Measurements from ENCODE around the gene PKP3. TPM values are rescaled to one million over a fixed set of nuclear protein-coding genes. Genes with fewer than 3 reads are reported as not detected.
"Not testable (repeated sequence)": the region's sequence is repeated elsewhere in the genome, so short reads cannot be mapped to it uniquely, and the experiment has no call there.

The PKP3 gene
- total and polyA plus RNA-seq, 3 experiments from 2014 or later, result 1.1 TPM; not detected in 2

DNA sequence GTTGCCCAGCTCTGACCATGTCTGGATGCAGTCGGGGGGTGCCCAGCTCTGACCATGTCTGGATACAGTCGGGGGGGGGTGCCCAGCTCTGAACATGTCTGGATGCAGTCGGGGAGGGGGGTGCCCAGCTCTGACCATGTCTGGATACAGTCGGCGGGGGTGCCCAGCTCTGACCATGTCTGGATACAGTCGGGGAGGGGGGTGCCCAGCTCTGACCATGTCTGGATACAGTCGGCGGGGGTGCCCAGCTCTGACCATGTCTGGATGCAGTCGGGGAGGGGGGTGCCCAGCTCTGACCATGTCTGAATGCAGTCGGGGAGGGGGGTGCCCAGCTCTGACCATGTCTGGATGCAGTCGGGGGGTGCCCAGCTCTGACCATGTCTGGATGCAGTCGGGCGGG lies 16.7 kb downstream of the PKP3 start:
- H3K9me3 ChIP-seq (ENCODE audit: low read length); H3K9me3 Mint-ChIP-seq; H3K27ac ChIP-seq (ENCODE audit: low read depth, low read length); H3K27me3 Mint-ChIP-seq; H3K27me3 ChIP-seq (ENCODE audit: insufficient read depth, low read length, poor library complexity, severe bottlenecking); POLR2A ChIA-PET; H3K4me3 Mint-ChIP-seq; H3K4me3 ChIP-seq (ENCODE audit: low read length); H3K36me3 ChIP-seq (ENCODE audit: insufficient read depth, low read length): not testable (repeated sequence)
- DNase-seq, result peak in 1 of 5 donors; percentile 23
- peaks cover 15 to 51% (median 17%) of the 10 kb centered on the region in 3 donors for H3K4me1 Mint-ChIP-seq
- CTCF ChIA-PET, result interaction anchor here (10.3 kb wide), 1 partner anchor 36 kb away, joined by 158 read pairs; the partner anchor contains the start of genes ANO9 and PTDSS2
- H3K4me1 ChIP-seq (ENCODE audit: insufficient read depth, low read length), result peaks cover 36% of the 10 kb centered on the region
- H3K27ac Mint-ChIP-seq, result peak overlapping the region in 2 of 8 donors; percentile 47 to 88
- H3K36me3 Mint-ChIP-seq, result peaks cover 0 to 24% (median 0%) of the 10 kb centered on the region in 3 donors

GRCh38 chr11:411520-411919 lies 17.5 kb downstream of the PKP3 start:
- peaks cover 32% of the 10 kb centered on the region for H3K4me1 ChIP-seq (ENCODE audit: insufficient read depth, low read length)
- not testable (repeated sequence) for H3K9me3 ChIP-seq (ENCODE audit: low read length)
- CTCF ChIA-PET, result interaction anchor here (10.3 kb wide), 1 partner anchor 35 kb away, joined by 158 read pairs; the partner anchor contains the start of genes ANO9 and PTDSS2

GRCh38 chr11:412641-413119 lies 18.7 kb downstream of the PKP3 start:
- ChIA-PET POLR2A (interaction anchor here (0.6 to 5.4 kb wide), 3 partner anchors 9 to 94 kb away, joined by 3 to 71 read pairs (median 3); partner anchors contain the start of genes PTDSS2 and RNH1), CTCF (interaction anchor here (10.3 kb wide), 1 partner anchor 34 kb away, joined by 158 read pairs; the partner anchor contains the start of genes ANO9 and PTDSS2)
- Histone ChIP-seq H3K9me3 (ENCODE audit: low read length) (no peaks in the 10 kb centered on the region), H3K27ac (ENCODE audit: low read depth, low read length) (peak overlapping the region; percentile 31), H3K36me3 (ENCODE audit: insufficient read depth, low read length) (no peaks in the 10 kb centered on the region), H3K4me3 (ENCODE audit: low read length) (peak overlapping the region; percentile 91), H3K4me1 (ENCODE audit: insufficient read depth, low read length) (peaks cover 25% of the 10 kb centered on the region), H3K27me3 (ENCODE audit: insufficient read depth, low read length, poor library complexity, severe bottlenecking) (no peaks in the 10 kb centered on the region)
- Mint-ChIP-seq H3K4me1 (peaks cover 16 to 52% (median 19%) of the 10 kb centered on the region in 3 donors), H3K27me3 (no peaks in the 10 kb centered on the region), H3K36me3 (peaks cover 0 to 25% (median 0%) of the 10 kb centered on the region in 3 donors), H3K27ac (peak overlapping the region in 4 of 8 donors; percentile 29 to 89 (median 86)), H3K9me3 (no peaks in the 10 kb centered on the region), H3K4me3 (peak overlapping the region; percentile 80 to 98 (median 87))
- DNase-seq, result peak in 1 of 5 donors; percentile 38

More at GRCh38 chr11:411520-411919, 17.5 kb downstream of the PKP3 start:
- H3K36me3 Mint-ChIP-seq, result peaks cover 0 to 25% (median 0%) of the 10 kb centered on the region in 3 donors
- DNase-seq, result peak in 1 of 5 donors; percentile 37
- not testable (repeated sequence) for H3K4me3 ChIP-seq (ENCODE audit: low read length); H3K27ac Mint-ChIP-seq; H3K27me3 ChIP-seq (ENCODE audit: insufficient read depth, low read length, poor library complexity, severe bottlenecking); H3K27ac ChIP-seq (ENCODE audit: low read depth, low read length); H3K9me3 Mint-ChIP-seq; H3K36me3 ChIP-seq (ENCODE audit: insufficient read depth, low read length); H3K27me3 Mint-ChIP-seq; H3K4me3 Mint-ChIP-seq
- H3K4me1 Mint-ChIP-seq, result peaks cover 19 to 57% (median 21%) of the 10 kb centered on the region in 3 donors
- POLR2A ChIA-PET, result interaction anchor here (0.6 kb wide), 1 partner anchor 100 kb away, joined by 3 read pairs; no protein-coding TSS in a partner anchor

DNA sequence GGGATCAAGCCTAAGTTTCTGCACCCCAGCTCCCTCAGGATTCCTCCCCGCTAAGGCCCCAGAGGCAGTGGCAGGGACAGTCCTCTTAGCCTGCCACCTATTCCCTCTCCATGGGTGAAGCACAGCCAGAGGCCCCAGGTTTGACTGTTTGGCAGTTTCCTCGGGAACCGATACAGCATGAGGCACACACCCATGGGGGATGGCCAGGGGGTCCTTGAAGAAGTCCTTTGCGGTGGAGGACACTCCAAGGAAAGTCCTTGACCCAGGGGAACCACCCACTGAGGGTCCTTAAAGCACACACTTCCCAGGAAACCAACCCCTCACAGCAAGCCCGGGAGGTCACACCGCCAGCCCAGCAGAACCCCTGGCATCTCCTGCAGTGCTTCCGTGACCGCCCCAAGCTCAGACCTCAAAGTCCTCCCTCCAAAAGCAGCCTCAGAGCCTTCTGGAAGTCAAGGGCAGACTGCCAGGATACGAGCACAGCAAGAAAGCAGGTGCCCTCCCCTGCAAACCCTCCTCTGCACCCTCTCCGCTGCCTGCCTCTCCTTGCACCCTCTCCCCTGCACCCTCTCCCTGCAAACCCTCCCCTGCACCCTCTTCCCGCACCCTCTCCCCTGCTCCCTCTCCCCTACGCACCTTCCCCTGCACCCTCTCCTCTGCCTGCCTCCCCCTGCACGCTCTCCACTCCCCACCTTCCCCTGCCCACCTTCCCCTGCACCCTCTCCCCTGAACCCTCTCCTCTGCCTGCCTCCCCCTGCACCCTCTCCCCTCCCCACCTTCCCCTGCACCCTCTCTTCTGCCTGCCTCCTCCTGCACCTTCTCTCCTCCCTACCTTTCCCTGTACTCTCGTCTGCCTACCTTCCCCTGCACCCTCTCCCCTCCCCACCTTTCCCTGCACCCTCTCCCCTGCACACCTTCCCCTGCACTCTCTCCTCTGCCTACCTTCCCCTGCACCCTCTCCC lies 19.4 kb downstream of the PKP3 start:
- H3K36me3 Mint-ChIP-seq, result peaks cover 0 to 24% (median 0%) of the 10 kb centered on the region in 3 donors
- CTCF ChIA-PET, result interaction anchor here (3.7 to 10.3 kb wide), 2 partner anchors 33 to 36 kb away, joined by 51 to 158 read pairs; partner anchors contain the start of genes ANO9 and PTDSS2
- no peaks in the 10 kb centered on the region for H3K9me3 ChIP-seq (ENCODE audit: low read length)

GRCh38 chr11:414318-414857 lies 20.4 kb downstream of the PKP3 start:
- POLR2A ChIA-PET, result interaction anchor here (0.5 to 5.4 kb wide), 9 partner anchors 8 to 207 kb away, joined by 3 to 71 read pairs (median 4); partner anchors contain the start of genes ANO9, BET1L, PTDSS2 and RIC8A
- H3K4me3 ChIP-seq (ENCODE audit: low read length), result peak overlapping the region; percentile 91
- H3K36me3 Mint-ChIP-seq, result peaks cover 0 to 16% (median 0%) of the 10 kb centered on the region in 3 donors
- H3K4me1 Mint-ChIP-seq, result peaks cover 14 to 42% (median 19%) of the 10 kb centered on the region in 3 donors
- peak overlapping the region; percentile 44 to 97 (median 95) for H3K27ac Mint-ChIP-seq
- no peaks in the 10 kb centered on the region for H3K27me3 ChIP-seq (ENCODE audit: insufficient read depth, low read length, poor library complexity, severe bottlenecking)
- no peaks in the 10 kb centered on the region for H3K36me3 ChIP-seq (ENCODE audit: insufficient read depth, low read length)
- DNase-seq, result no peak
- peak overlapping the region; percentile 90 to 100 (median 98) for H3K4me3 Mint-ChIP-seq
- CTCF ChIA-PET, result interaction anchor here (1.5 to 3.8 kb wide), 3 partner anchors 8 to 35 kb away, joined by 5 to 51 read pairs (median 23); partner anchors contain the start of genes ANO9 and PTDSS2
- no peaks in the 10 kb centered on the region for H3K9me3 ChIP-seq (ENCODE audit: low read length)
- no peaks in the 10 kb centered on the region for H3K9me3 Mint-ChIP-seq
- no peaks in the 10 kb centered on the region for H3K27me3 Mint-ChIP-seq
- H3K4me1 ChIP-seq (ENCODE audit: insufficient read depth, low read length), result peaks cover 19% of the 10 kb centered on the region
- H3K27ac ChIP-seq (ENCODE audit: low read depth, low read length), result peak overlapping the region; percentile 68

More for the DNA sequence above, 19.4 kb downstream of the PKP3 start:
- no peaks in the 10 kb centered on the region for H3K27me3 Mint-ChIP-seq
- peak overlapping the region; percentile 80 to 98 (median 87) for H3K4me3 Mint-ChIP-seq
- DNase-seq, result peak in 2 of 5 donors; percentile 24 to 54
- Histone ChIP-seq H3K4me3 (ENCODE audit: low read length) (peak overlapping the region; percentile 91), H3K27ac (ENCODE audit: low read depth, low read length) (peak overlapping the region; percentile 31), H3K4me1 (ENCODE audit: insufficient read depth, low read length) (peaks cover 19% of the 10 kb centered on the region), H3K27me3 (ENCODE audit: insufficient read depth, low read length, poor library complexity, severe bottlenecking) (no peaks in the 10 kb centered on the region), H3K36me3 (ENCODE audit: insufficient read depth, low read length) (no peaks in the 10 kb centered on the region)
- POLR2A ChIA-PET, result interaction anchor here (1.0 to 5.4 kb wide), 2 partner anchors 36 to 93 kb away, joined by 3 to 71 read pairs; partner anchors contain the start of genes PTDSS2 and RNH1
- no peaks in the 10 kb centered on the region for H3K9me3 Mint-ChIP-seq
- peaks cover 14 to 51% (median 19%) of the 10 kb centered on the region in 3 donors for H3K4me1 Mint-ChIP-seq
- peak overlapping the region in 7 of 8 donors; percentile 43 to 92 (median 85) for H3K27ac Mint-ChIP-seq

DNA sequence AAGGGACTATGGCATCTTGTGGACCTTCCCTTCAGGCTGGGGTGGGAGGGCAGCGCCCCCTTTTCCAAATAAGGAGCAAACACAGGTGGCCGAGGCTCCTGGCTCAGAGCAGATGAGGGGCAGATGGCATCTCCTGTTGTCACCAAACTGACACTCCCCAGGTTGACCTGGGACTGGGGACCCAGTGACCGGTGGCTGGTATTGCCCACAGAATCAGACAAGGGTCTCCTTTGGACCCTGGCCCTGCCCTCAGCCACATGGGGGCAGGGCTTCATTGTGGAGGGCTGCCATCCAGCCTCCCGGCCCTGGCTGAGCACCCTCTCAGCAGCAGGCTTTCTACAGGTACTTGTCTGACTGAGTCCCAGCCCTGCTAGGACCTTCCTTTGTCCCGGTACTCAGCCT lies 21.6 kb downstream of the PKP3 start:
- Histone ChIP-seq H3K9me3 (ENCODE audit: low read length) (no peaks in the 10 kb centered on the region), H3K27ac (ENCODE audit: low read depth, low read length) (peak overlapping the region; percentile 59), H3K27me3 (ENCODE audit: insufficient read depth, low read length, poor library complexity, severe bottlenecking) (no peaks in the 10 kb centered on the region), H3K36me3 (ENCODE audit: insufficient read depth, low read length) (no peaks in the 10 kb centered on the region), H3K4me3 (ENCODE audit: low read length) (peak overlapping the region; percentile 83), H3K4me1 (ENCODE audit: insufficient read depth, low read length) (peaks cover 19% of the 10 kb centered on the region)
- DNase-seq, result peak in 1 of 5 donors; percentile 32
- Mint-ChIP-seq H3K4me1 (peaks cover 14 to 36% (median 19%) of the 10 kb centered on the region in 3 donors), H3K4me3 (peak overlapping the region; percentile 90 to 100 (median 98)), H3K27me3 (no peaks in the 10 kb centered on the region), H3K9me3 (no peaks in the 10 kb centered on the region), H3K36me3 (peaks cover 0 to 11% (median 0%) of the 10 kb centered on the region in 3 donors), H3K27ac (peak overlapping the region; percentile 44 to 97 (median 96))
- CTCF ChIA-PET, result interaction anchor here (1.2 to 3.8 kb wide), 4 partner anchors 9 to 121 kb away, joined by 3 to 51 read pairs (median 14); partner anchors contain the start of genes ANO9 and PTDSS2
- POLR2A ChIA-PET, result interaction anchor here (0.9 to 5.4 kb wide), 10 partner anchors 9 to 208 kb away, joined by 3 to 71 read pairs (median 6); partner anchors contain the start of genes ANO9, BET1L, PTDSS2 and RIC8A
